ENCODE measurements around the gene ITPKC. TPM values are rescaled to one million over a fixed set of nuclear protein-coding genes. Genes with fewer than 3 reads are reported as not detected.

Gene ITPKC
- total RNA-seq (2014; rRNA removed; shearing (Covaris generic)) (4.0 and 6.5 TPM in 2 replicates), total RNA-seq (2022) (5.2 and 5.5 TPM in 2 replicates), Bru-seq, nascent RNA (percentile 42 among the genes with signal in this experiment), BruChase-seq, experiment 1, labeled RNA remaining after a 6-hour chase (percentile 46 among the genes with signal in this experiment), BruChase-seq, experiment 2, labeled RNA remaining after a 2-hour chase (percentile 45 among the genes with signal in this experiment)
- long read RNA-seq, transcript ITPKC-201 (7 exons, 3,385 nt) = major isoform, 14 of 18 reads
- long read RNA-seq, partial matches to known transcripts = 2 of 18 reads
- long read RNA-seq, other reads (novel, unspliced or antisense) = 2 of 18 reads

- CTCF ChIA-PET (ENCODE audit: unreplicated experiment) = no interaction called here
- Histone ChIP-seq H3K9me2 (ENCODE audit: insufficient read depth, low read length) (no peaks in the 10 kb centered on the region), H3K36me3 (ENCODE audit: insufficient read depth, low read length) (no peaks in the 10 kb centered on the region), H3K4me3 (ENCODE audit: low read depth, low read length, poor library complexity, severe bottlenecking) (peak within 1 kb of the TSS; percentile 70), H3K4me2 (ENCODE audit: low read length) (peak within 1 kb of the TSS; percentile 99), H3K4me1 (ENCODE audit: insufficient read depth, low read length, poor library complexity, severe bottlenecking) (peaks cover 37% of the 10 kb centered on the region), H3K27ac (ENCODE audit: low read depth, low read length, poor library complexity, severe bottlenecking) (peak within 1 kb of the TSS; percentile 72), H3K9me3 (ENCODE audit: low read length) (no peaks in the 10 kb centered on the region), H4K20me1 (ENCODE audit: insufficient read depth, low read length) (no peaks in the 10 kb centered on the region), H2AFZ (ENCODE audit: low read length) (peak within 1 kb of the TSS; percentile 78; the same call in 1 of the 2 replicates), H3K79me2 (ENCODE audit: insufficient read depth, low read depth, low read length) (peaks cover 25% of the 10 kb centered on the region)
- BruUV-seq (replicated peaks) = TSS peak; percentile 81
- no peak for TF ChIP-seq EZH2phosphoT487 (IDR thresholded peaks at IDR 0.05; ENCODE audit: borderline replicate concordance, low read depth, low read length)
- peak; percentile 99 for DNase-seq (ENCODE audit: low spot score)
- intact Hi-C loops (cut with micrococcal nuclease; ENCODE audit: unreplicated experiment) = loop anchor here (1.0 to 2.0 kb wide), 2 partner anchors 61 to 82 kb away; partner anchors contain the start of gene EGLN2
- POLR2A ChIA-PET = no interaction called here
These were observed at the start of gene ITPKC, which contains the start of gene COQ8B for GRCh38 chr19:40716482-40717324. ITPKC (plus strand) TSS chr19:40717112; CDS start chr19:40717136, 24 bp downstream. COQ8B (minus strand) TSS chr19:40716886; CDS start chr19:40714632, 2,254 bp downstream.

GRCh38 chr19:40667602-40668001 is 49.3 kb upstream of the ITPKC start:
- H3K79me2 ChIP-seq (ENCODE audit: insufficient read depth, low read depth, low read length) = no peaks in the 10 kb centered on the region
- ChIA-PET CTCF (ENCODE audit: unreplicated experiment) (no interaction called here), POLR2A (no interaction called here)
- H3K27ac ChIP-seq (ENCODE audit: low read depth, low read length, poor library complexity, severe bottlenecking) = no peak overlapping the region
- 0 out of 2 replicates have a peak, but pooled peaks cover 10% of the 10 kb centered on the region for H3K36me3 ChIP-seq (ENCODE audit: insufficient read depth, low read length)
- H3K9me3 ChIP-seq (ENCODE audit: low read length) = no peaks in the 10 kb centered on the region
- H3K4me2 ChIP-seq (ENCODE audit: low read length) = no peak overlapping the region
- peaks cover 8% of the 10 kb centered on the region for H3K4me1 ChIP-seq (ENCODE audit: insufficient read depth, low read length, poor library complexity, severe bottlenecking)
- no peaks in the 10 kb centered on the region for H4K20me1 ChIP-seq (ENCODE audit: insufficient read depth, low read length)
- intact Hi-C loops (cut with micrococcal nuclease; ENCODE audit: unreplicated experiment) = no loop called here
- DNase-seq (ENCODE audit: low spot score) = no peak
- no TSS peak for BruUV-seq (replicated peaks)
- H2AFZ ChIP-seq (ENCODE audit: low read length) = no peak overlapping the region
- H3K9me2 ChIP-seq (ENCODE audit: insufficient read depth, low read length) = no peaks in the 10 kb centered on the region
- TF ChIP-seq CTCF (conservative IDR thresholded peaks at IDR 0.05; ENCODE audit: low read length) = no peak
- TF ChIP-seq EZH2phosphoT487 (IDR thresholded peaks at IDR 0.05; ENCODE audit: borderline replicate concordance, low read depth, low read length) = no peak
- H3K4me3 ChIP-seq (ENCODE audit: low read depth, low read length, poor library complexity, severe bottlenecking) = no peak overlapping the region

GRCh38 chr19:40668991-40669614 is 47.8 kb upstream of the ITPKC start:
- POLR2A ChIA-PET = no interaction called here
- Histone ChIP-seq H3K36me3 (ENCODE audit: insufficient read depth, low read length) (0 out of 2 replicates have a peak, but pooled peaks cover 10% of the 10 kb centered on the region), H3K27ac (ENCODE audit: low read depth, low read length, poor library complexity, severe bottlenecking) (no peak overlapping the region), H3K9me3 (ENCODE audit: low read length) (no peaks in the 10 kb centered on the region), H3K4me1 (ENCODE audit: insufficient read depth, low read length, poor library complexity, severe bottlenecking) (no peaks in the 10 kb centered on the region), H2AFZ (ENCODE audit: low read length) (no peak overlapping the region), H3K4me2 (ENCODE audit: low read length) (no peak overlapping the region), H4K20me1 (ENCODE audit: insufficient read depth, low read length) (no peaks in the 10 kb centered on the region), H3K4me3 (ENCODE audit: low read depth, low read length, poor library complexity, severe bottlenecking) (no peak overlapping the region), H3K9me2 (ENCODE audit: insufficient read depth, low read length) (no peaks in the 10 kb centered on the region), H3K79me2 (ENCODE audit: insufficient read depth, low read depth, low read length) (no peaks in the 10 kb centered on the region)
- TF ChIP-seq CTCF (conservative IDR thresholded peaks at IDR 0.05; ENCODE audit: low read length) (no peak), EZH2phosphoT487 (IDR thresholded peaks at IDR 0.05; ENCODE audit: borderline replicate concordance, low read depth, low read length) (no peak)
- CTCF ChIA-PET (ENCODE audit: unreplicated experiment) = no interaction called here
- no peak for DNase-seq (ENCODE audit: low spot score)
- intact Hi-C loops (cut with micrococcal nuclease; ENCODE audit: unreplicated experiment) = no loop called here
- BruUV-seq (replicated peaks) = no TSS peak
